ENCODE measurements around the gene WDR18. TPM values are rescaled to one million over a fixed set of nuclear protein-coding genes. Genes with fewer than 3 reads are reported as not detected.

The WDR18 gene
- total RNA-seq, 1 donor, result 15.1 TPM

GRCh38 chr19:1041835-1042685 lies 57.9 kb downstream of the WDR18 start:
- no peaks in the 10 kb centered on the region for H3K27me3 ChIP-seq (ENCODE audit: insufficient read depth, low read length)
- peaks cover 55% of the 10 kb centered on the region for H3K4me1 ChIP-seq (ENCODE audit: insufficient read depth, low read length)
- H3K9me3 ChIP-seq (ENCODE audit: low read depth, low read length), result no peaks in the 10 kb centered on the region
- H3K4me3 ChIP-seq (ENCODE audit: low read length), result no peak overlapping the region

GRCh38 chr19:1042689-1043511 lies 58.8 kb downstream of the WDR18 start:
- peaks cover 48% of the 10 kb centered on the region for H3K4me1 ChIP-seq (ENCODE audit: insufficient read depth, low read length)
- H3K27me3 ChIP-seq (ENCODE audit: insufficient read depth, low read length), result no peaks in the 10 kb centered on the region
- H3K9me3 ChIP-seq (ENCODE audit: low read depth, low read length), result no peaks in the 10 kb centered on the region
- H3K4me3 ChIP-seq (ENCODE audit: low read length), result no peak overlapping the region

Other genes with a start within 250 kb of the WDR18 start
- not detected for gene MISP, start 233.2 kb upstream of the WDR18 start, total RNA-seq
- gene PTBP1, start 186.9 kb upstream of the WDR18 start, total RNA-seq, result 109 TPM
- not detected for gene PLPPR3, start 162.4 kb upstream of the WDR18 start, total RNA-seq
- gene AZU1, start 156.5 kb upstream of the WDR18 start, total RNA-seq, result 0.31 TPM
- gene PRTN3, start 143.3 kb upstream of the WDR18 start, total RNA-seq, result 0.31 TPM
- 0.63 TPM for gene ELANE, start 132.0 kb upstream of the WDR18 start, total RNA-seq
- 148 TPM for gene CFD, start 124.7 kb upstream of the WDR18 start, total RNA-seq
- 15.2 TPM for gene MED16, start 91.2 kb upstream of the WDR18 start, total RNA-seq
- not detected for gene RNU6-9, start 90.9 kb upstream of the WDR18 start, total RNA-seq
- gene R3HDM4, start 71.1 kb upstream of the WDR18 start, total RNA-seq, result 134 TPM
- gene KISS1R, start 67.0 kb upstream of the WDR18 start, total RNA-seq, result 0.10 TPM
- gene ARID3A, start 58.3 kb upstream of the WDR18 start, total RNA-seq, result 8.0 TPM
- 0.21 TPM for gene GRIN3B, start 16.1 kb downstream of the WDR18 start, total RNA-seq
- 83.0 TPM for gene TMEM259, start 36.8 kb downstream of the WDR18 start, total RNA-seq
- not detected for gene RNU6-2, start 37.2 kb downstream of the WDR18 start, total RNA-seq
- 152 TPM for gene CNN2, start 42.3 kb downstream of the WDR18 start, total RNA-seq
- gene ABCA7, start 55.8 kb downstream of the WDR18 start, total RNA-seq, result 28.2 TPM
- gene ARHGAP45, start 82.8 kb downstream of the WDR18 start, total RNA-seq, result 261 TPM
- 48.9 TPM for gene POLR2E, start 111.0 kb downstream of the WDR18 start, total RNA-seq
- 162 TPM for gene GPX4, start 119.6 kb downstream of the WDR18 start, total RNA-seq
- 53.8 TPM for gene SBNO2, start 189.9 kb downstream of the WDR18 start, total RNA-seq
- 36.7 TPM for gene STK11, start 221.4 kb downstream of the WDR18 start, total RNA-seq